Gastroesophageal sphincter (tissue), 4 donors: ENCODE data around the gene MAPK11. TPM values are rescaled to one million over a fixed set of nuclear protein-coding genes. Genes with fewer than 3 reads are reported as not detected.

Source experiments
- ATAC-seq: fragments of 150-250 bp; one replicate; pipeline ENCODE4 v1.9.1; 2016; ENCODE audit warnings: mild to moderate bottlenecking, moderate library complexity
- H3K27ac ChIP-seq, 4 donors: fragments of 200-600 bp; sonication (generic) in 3 of 4; 1 replicate in 3 of 4; 2 replicates in 1 of 4; pipeline ENCODE4 v1.5.1; 2016 to 2019
- H3K27me3 ChIP-seq: fragments of 200-600 bp; sonication (generic); one replicate; pipeline ENCODE4 v1.5.1; 2019
- H3K36me3 ChIP-seq, 2 donors: fragments of 200-600 bp; sonication (generic); one replicate each; pipeline ENCODE4 v1.5.1; 2019; ENCODE audit warnings: control low read depth in 1 of 2
- H3K4me1 ChIP-seq, 3 donors: fragments of 200-600 bp; sonication (generic); 1 replicate in 2 of 3; 2 replicates in 1 of 3; pipeline ENCODE4 v1.5.1; 2016 to 2019; ENCODE audit warnings: control low read depth in 2 of 3
- H3K4me3 ChIP-seq, 2 donors: fragments of 200-600 bp; sonication (generic); one replicate each; pipeline ENCODE4 v1.5.1; 2019; ENCODE audit warnings: mild to moderate bottlenecking in 1 of 2, moderate library complexity in 1 of 2
- H3K9me3 ChIP-seq, 3 donors: fragments of 200-600 bp; sonication (generic); one replicate each; pipeline ENCODE4 v1.5.1; 2017 to 2019; ENCODE audit warnings: control low read depth in 2 of 3
- CTCF ChIP-seq, 4 experiments: fragments of 200-600 bp in 2 of 4; fragments of 450-650 bp in 2 of 4; sonication (generic) in 1 of 4; IDR thresholded peaks; one replicate each; pipeline ENCODE4 v1.5.1; 2017 to 2019; ENCODE audit warnings: antibody characterized with exemption in 4 of 4, mild to moderate bottlenecking in 2 of 4, moderate library complexity in 2 of 4
- EP300 ChIP-seq: sonication (generic); formaldehyde crosslinking; IDR thresholded peaks from one replicate; pipeline ENCODE4 v1.6.1; 2017; ENCODE audit warnings: antibody characterized with exemption, mild to moderate bottlenecking
- POLR2A ChIP-seq, 2 donors: fragments of 450-650 bp; IDR thresholded peaks; one replicate each; pipeline ENCODE4 v1.6.1; 2017; ENCODE audit warnings: antibody characterized with exemption in 2 of 2, mild to moderate bottlenecking in 2 of 2, moderate library complexity in 1 of 2
- POLR2AphosphoS5 ChIP-seq: sonication (generic); formaldehyde crosslinking; IDR thresholded peaks from one replicate; pipeline ENCODE4 v1.6.1; 2017; ENCODE audit warnings: antibody characterized with exemption
- WGBS, 2 donors: methylation state at CpG; one replicate each; pipeline ENCODE4 v1.1.5; 2018; ENCODE audit warnings: low coverage in 1 of 2; 5-methylcytosine and 5-hydroxymethylcytosine counted together
- total RNA-seq, 4 donors: library from RNA; depleted of rRNA; stranded (reverse); fragments of >200 nt; gene quantifications; one replicate each; pipeline ENCODE4 v1.1.0, GENCODE V29; 2016

The MAPK11 gene
- total RNA-seq, 4 donors from 2014 or later: 6.8 to 11.5 (median 10.4) TPM

- no peaks in the 10 kb centered on the region for H3K9me3 ChIP-seq
- H3K4me3 ChIP-seq: peak overlapping the region in 1 of 2 donors; percentile 57
- no peaks in the 10 kb centered on the region for H3K27me3 ChIP-seq
- TF ChIP-seq EP300 (no peak), POLR2AphosphoS5 (no peak), POLR2A (IDR thresholded peaks at IDR 0.05) (no peak)
- 73% methylated on average over 3 of the region's 26 CpGs; no CpG with 5 or more reads in 1 of the 2 donors for WGBS, 2 donors
- H3K36me3 ChIP-seq: peaks cover 0 to 25% of the 10 kb centered on the region in 2 donors
- peaks cover 2 to 76% (median 41%) of the 10 kb centered on the region in 3 donors for H3K4me1 ChIP-seq
- ATAC-seq: no peak
- peak overlapping the region in 3 of 4 donors; percentile 54 to 82 (median 79) for H3K27ac ChIP-seq
These were observed 2.0 kb upstream of the MAPK11 start for GRCh38 chr22:50272044-50272802.

GRCh38 chr22:50271519-50271970 is 1.4 kb upstream of the MAPK11 start:
- H3K27ac ChIP-seq: peak overlapping the region in 3 of 4 donors; percentile 54 to 82 (median 79)
- ATAC-seq: peak; percentile 24

GRCh38 chr22:50270666-50271394 is 650 bp upstream of the MAPK11 start:
- WGBS, 2 donors: 1% methylated on average over 18 of the region's 53 CpGs; no CpG with 5 or more reads in 1 of the 2 donors
- no peaks in the 10 kb centered on the region for H3K9me3 ChIP-seq
- TF ChIP-seq POLR2AphosphoS5 (no peak), CTCF (IDR thresholded peaks at IDR 0.05) (no peak)
- H3K36me3 ChIP-seq: peaks cover 0 to 11% of the 10 kb centered on the region in 2 donors
- peak overlapping the region in 3 of 4 donors; percentile 78 to 82 (median 79) for H3K27ac ChIP-seq
- peaks cover 2 to 74% (median 44%) of the 10 kb centered on the region in 3 donors for H3K4me1 ChIP-seq
- peak overlapping the region; percentile 33 to 57 for H3K4me3 ChIP-seq
- peak; percentile 45 for ATAC-seq
- H3K27me3 ChIP-seq: no peaks in the 10 kb centered on the region

More at GRCh38 chr22:50271519-50271970, 1.4 kb upstream of the MAPK11 start:
- Histone ChIP-seq H3K4me3 (peak overlapping the region; percentile 0 to 57), H3K36me3 (peaks cover 0 to 18% of the 10 kb centered on the region in 2 donors), H3K27me3 (no peaks in the 10 kb centered on the region), H3K4me1 (peaks cover 2 to 79% (median 44%) of the 10 kb centered on the region in 3 donors), H3K9me3 (no peaks in the 10 kb centered on the region)
- TF ChIP-seq CTCF (IDR thresholded peaks at IDR 0.05) (peak in 2 of 4 experiments; percentile 22 to 47), POLR2A (IDR thresholded peaks at IDR 0.05) (no peak)
- WGBS, 2 donors: no CpG with 5 or more reads among the region's 45 CpGs

- peak overlapping the region; percentile 38 to 57 for H3K4me3 ChIP-seq
- no peaks in the 10 kb centered on the region for H3K36me3 ChIP-seq
- H3K4me1 ChIP-seq: peaks cover 2 to 66% (median 44%) of the 10 kb centered on the region in 3 donors
- TF ChIP-seq EP300 (no peak), POLR2A (IDR thresholded peaks at IDR 0.05) (no peak), POLR2AphosphoS5 (no peak), CTCF (IDR thresholded peaks at IDR 0.05) (no peak)
- ATAC-seq: no peak
- no peaks in the 10 kb centered on the region for H3K27me3 ChIP-seq
- WGBS, 2 donors: no CpG with 5 or more reads among the region's 18 CpGs
- no peaks in the 10 kb centered on the region for H3K9me3 ChIP-seq
- peak overlapping the region in 3 of 4 donors; percentile 78 to 82 (median 79) for H3K27ac ChIP-seq
These were observed 609 bp downstream of the MAPK11 start for GRCh38 chr22:50269573-50269969.

GRCh38 chr22:50268655-50269113 is 1.5 kb downstream of the MAPK11 start:
- TF ChIP-seq POLR2AphosphoS5 (no peak), POLR2A (IDR thresholded peaks at IDR 0.05) (no peak), EP300 (no peak), CTCF (IDR thresholded peaks at IDR 0.05) (no peak)
- peak overlapping the region in 1 of 2 donors; percentile 57 for H3K4me3 ChIP-seq
- H3K36me3 ChIP-seq: no peaks in the 10 kb centered on the region
- H3K27ac ChIP-seq: peak overlapping the region in 3 of 4 donors; percentile 9 to 82 (median 79)
- ATAC-seq: no peak
- peaks cover 2 to 61% (median 44%) of the 10 kb centered on the region in 3 donors for H3K4me1 ChIP-seq
- 60% methylated on average over 1 of the region's 9 CpGs; no CpG with 5 or more reads in 1 of the 2 donors for WGBS, 2 donors
- H3K27me3 ChIP-seq: no peaks in the 10 kb centered on the region
- no peaks in the 10 kb centered on the region for H3K9me3 ChIP-seq
